IPS-11a (cell line): ENCODE data around the gene POMGNT1.

Experiments used
- H3K4me3 ChIP-seq: one replicate; pipeline ENCODE4 v1.5.1; 2013; ENCODE audit warnings: low read depth, low read length, control low read depth

Gene POMGNT1

DNA sequence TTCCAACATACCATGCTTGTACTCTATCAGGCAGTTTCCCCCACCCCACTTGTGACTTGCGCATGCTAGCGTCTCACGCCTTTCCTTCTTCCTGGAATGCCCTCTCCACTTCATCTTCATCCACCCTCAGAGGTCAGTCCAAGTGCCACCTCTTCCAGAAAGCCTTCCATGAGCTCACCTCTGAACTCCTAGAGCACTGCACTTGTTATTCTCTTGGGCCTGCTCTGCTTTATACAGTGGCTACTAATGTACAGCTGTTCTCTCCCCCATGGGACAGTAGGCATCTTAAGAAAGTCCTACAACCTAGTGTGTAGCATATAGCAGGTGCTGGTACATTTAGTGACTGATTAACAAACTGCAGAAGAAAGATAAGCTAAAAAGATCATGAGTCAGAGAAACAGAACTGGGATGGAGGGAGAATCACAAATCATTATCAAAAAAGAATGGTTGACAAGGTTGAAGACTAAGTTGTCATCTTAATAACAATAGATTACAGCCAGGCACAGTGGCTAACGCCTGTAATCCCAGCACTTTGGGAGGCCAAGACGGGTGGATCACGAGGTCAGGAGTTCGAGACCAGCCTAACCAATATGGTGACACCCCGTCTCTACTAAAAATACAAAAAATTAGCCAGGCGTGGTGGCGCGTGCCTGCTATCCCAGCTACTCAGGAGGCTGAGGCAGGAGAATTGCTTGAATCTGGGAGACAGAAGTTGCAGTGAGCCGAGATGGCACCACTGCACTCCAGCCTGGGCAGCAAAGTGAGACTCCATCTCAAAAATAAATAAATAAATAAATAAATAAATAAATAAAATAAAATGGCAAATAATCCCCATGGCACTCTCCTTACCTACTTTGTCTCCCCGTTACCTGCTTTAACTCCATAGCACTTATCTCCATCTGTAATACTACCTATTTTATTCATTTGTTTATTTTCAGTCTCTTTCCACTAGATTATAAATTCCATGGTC lies 39.6 kb downstream of the POMGNT1 start:
- H3K4me3 ChIP-seq = no peak overlapping the region

DNA sequence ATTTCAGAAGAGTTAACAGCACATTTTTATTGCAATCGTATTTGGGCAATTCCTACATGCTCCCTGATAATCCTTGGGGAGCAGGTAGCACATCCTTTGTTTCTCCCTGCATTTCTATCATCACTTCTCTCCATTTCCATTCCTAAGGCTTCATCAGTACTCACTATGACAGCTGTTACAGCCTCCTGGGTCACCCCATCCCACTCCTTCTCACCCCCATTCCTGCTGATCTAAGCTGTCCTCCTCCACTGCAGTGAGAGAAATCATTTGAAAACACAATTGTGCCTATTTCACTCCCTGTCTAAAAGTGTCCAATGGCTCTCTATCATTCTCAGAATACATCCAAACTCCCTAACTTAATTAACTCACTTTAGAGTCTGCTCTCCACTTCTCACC lies 40.3 kb downstream of the POMGNT1 start:
- H3K4me3 ChIP-seq = no peak overlapping the region

- H3K4me3 ChIP-seq = no peak overlapping the region
Measured at GRCh38 chr1:46153732-46154131, 44.5 kb downstream of the POMGNT1 start.

DNA sequence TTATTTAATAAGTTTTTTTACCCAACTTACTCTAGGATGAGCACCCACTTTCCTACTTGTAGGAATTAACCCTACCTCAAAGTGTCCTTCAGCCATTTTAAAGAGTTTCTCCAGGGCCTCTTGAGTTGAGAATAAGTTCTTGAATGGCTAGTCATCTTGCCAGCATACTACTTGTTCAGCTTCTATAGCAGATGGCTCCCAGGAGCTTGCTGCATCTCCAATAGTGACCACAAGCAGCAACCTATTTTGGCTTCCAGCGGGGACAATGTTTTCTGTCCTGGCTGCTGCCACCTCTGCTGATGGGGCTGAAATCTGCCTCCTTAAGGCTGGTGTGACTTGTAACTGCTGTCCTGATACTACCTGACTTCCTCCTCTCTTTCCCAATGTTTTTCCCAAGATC lies 45.0 kb downstream of the POMGNT1 start:
- H3K4me3 ChIP-seq = no peak overlapping the region

DNA sequence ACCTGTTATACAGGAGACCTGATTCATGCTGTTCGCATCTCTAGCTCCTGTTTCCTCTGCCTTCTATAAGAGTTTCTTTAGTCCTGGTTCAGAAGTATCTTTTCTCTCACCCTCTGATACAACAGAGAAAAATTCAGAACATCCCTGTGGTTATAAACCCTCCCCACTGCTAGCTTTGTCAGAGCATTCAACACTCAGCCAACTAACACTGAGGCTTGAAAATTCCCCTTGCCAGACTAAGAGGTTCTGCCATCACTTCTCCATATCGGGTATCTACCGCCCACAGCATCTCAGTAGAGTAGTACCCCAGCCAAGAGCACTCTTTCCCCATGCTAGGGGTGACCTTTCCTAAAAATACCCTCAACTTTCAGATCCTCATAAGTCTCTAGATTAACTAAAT lies 46.2 kb downstream of the POMGNT1 start:
- no peak overlapping the region for H3K4me3 ChIP-seq

DNA sequence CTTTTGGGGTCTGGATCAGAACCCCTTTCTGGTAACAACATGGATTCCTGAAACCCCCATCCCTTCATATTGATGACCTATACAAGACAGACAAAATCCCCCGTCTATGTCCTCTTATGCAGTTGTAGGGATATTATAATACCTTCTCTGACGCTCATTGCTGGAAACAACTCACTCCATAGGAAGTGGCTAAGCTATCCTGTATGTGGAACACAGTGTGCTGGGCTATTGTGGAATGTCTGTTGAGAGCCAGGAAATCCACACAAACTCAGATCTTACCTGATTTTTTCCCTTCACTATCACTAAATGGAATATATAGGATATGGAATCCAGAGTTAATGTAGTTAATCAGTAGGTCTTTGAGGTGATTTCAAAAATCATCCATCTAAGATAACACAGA lies 48.1 kb downstream of the POMGNT1 start:
- no peak overlapping the region for H3K4me3 ChIP-seq

- H3K4me3 ChIP-seq = no peak overlapping the region
Measured at GRCh38 chr1:46148318-46148717, 49.9 kb downstream of the POMGNT1 start.
